Large intestine (tissue), 3 donors: Measurements from ENCODE around the gene GYPE. TPM values are rescaled to one million over a fixed set of nuclear protein-coding genes. Genes with fewer than 3 reads are reported as not detected.
"Not testable (repeated sequence)": the region's sequence is repeated elsewhere in the genome, so short reads cannot be mapped to it uniquely, and the experiment has no call there.

Experiments used
- DNase-seq, 2 donors: peaks; one replicate each; pipeline versions ENCODE4 v3.0.0 to v3.0.0-alpha.2; 2013
- H3K27ac ChIP-seq: one replicate; pipeline ENCODE4 v1.5.1; 2013; ENCODE audit warnings: low read length
- H3K27me3 ChIP-seq: 2 replicates; pipeline ENCODE4 v1.6.1; 2013; ENCODE audit warnings: low read length; ENCODE audit not compliant: control insufficient read depth, insufficient read depth
- H3K36me3 ChIP-seq: 2 replicates; pipeline ENCODE4 v1.6.1; 2013; ENCODE audit warnings: low read length; ENCODE audit not compliant: control insufficient read depth, insufficient read depth
- H3K4me1 ChIP-seq: one replicate; pipeline ENCODE4 v1.6.1; 2013; ENCODE audit warnings: low read length; ENCODE audit not compliant: control insufficient read depth, insufficient read depth
- H3K4me3 ChIP-seq: one replicate; pipeline ENCODE4 v1.5.1; 2013; ENCODE audit warnings: low read length
- H3K9me3 ChIP-seq: one replicate; pipeline ENCODE4 v1.6.1; 2013; ENCODE audit warnings: mild to moderate bottlenecking, low read depth, low read length, moderate library complexity; ENCODE audit not compliant: control insufficient read depth
- WGBS: methylation state at CpG from one replicate; pipeline ENCODE4 v1.1.5; 2013; ENCODE audit warnings: low lambda C conversion rate; ENCODE audit not compliant: insufficient coverage; 5-methylcytosine and 5-hydroxymethylcytosine counted together
- polyA plus RNA-seq: library from polyadenylated mRNA; unstranded; fragments of 120-200 nt; gene quantifications from one replicate; pipeline ENCODE4 v1.2.1, GENCODE V29; 2013

GYPE gene
- polyA plus RNA-seq, 1 donor: 0.70 TPM

- H3K36me3 ChIP-seq, H3K9me3 ChIP-seq, H3K27ac ChIP-seq, H3K4me1 ChIP-seq, H3K27me3 ChIP-seq: not testable (repeated sequence)
- 0% methylated on average over 1 of the region's 59 CpGs for WGBS
- peak; percentile 1 to 20 for DNase-seq
- H3K4me3 ChIP-seq: peak overlapping the region; percentile 13
These were observed 6.4 kb upstream of the GYPE start for GRCh38 chr4:143911528-143912417.

- not testable (repeated sequence) for H3K4me1 ChIP-seq, DNase-seq, H3K27me3 ChIP-seq, H3K4me3 ChIP-seq, H3K36me3 ChIP-seq, H3K9me3 ChIP-seq, H3K27ac ChIP-seq
- 70% methylated on average over 2 of the region's 2 CpGs for WGBS
These were observed 5.5 kb upstream of the GYPE start for GRCh38 chr4:143910906-143911305.

DNA sequence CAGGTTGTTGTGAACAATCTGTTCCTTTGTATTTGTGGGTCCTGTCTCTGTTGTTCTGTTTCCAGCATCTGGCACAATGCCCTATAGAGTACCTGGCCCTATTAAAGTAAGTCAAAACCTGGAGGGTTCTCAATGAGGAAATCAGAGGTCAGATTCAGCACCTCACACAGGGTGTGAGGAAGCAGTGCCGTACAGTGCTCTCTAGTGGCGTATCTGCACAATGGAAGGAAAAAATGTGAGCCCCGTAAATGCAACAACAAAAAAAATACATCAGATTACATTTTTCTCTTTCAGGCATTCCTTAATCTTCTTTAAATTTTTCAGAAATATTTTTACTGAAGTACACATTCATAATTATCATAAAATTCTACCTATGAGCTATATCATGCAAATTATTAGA, 2.5 kb upstream of the GYPE start:
- WGBS: 17% methylated on average over 1 of the region's 3 CpGs
- not testable (repeated sequence) for H3K27ac ChIP-seq, H3K36me3 ChIP-seq, H3K27me3 ChIP-seq, H3K9me3 ChIP-seq, H3K4me1 ChIP-seq, H3K4me3 ChIP-seq
- DNase-seq: peak in 1 of 2 donors; percentile 3

GRCh38 chr4:143904431-143904830, 928 bp downstream of the GYPE start:
- not testable (repeated sequence) for H3K27ac ChIP-seq, DNase-seq, H3K27me3 ChIP-seq, H3K4me1 ChIP-seq, H3K9me3 ChIP-seq, H3K36me3 ChIP-seq, H3K4me3 ChIP-seq

- not testable (repeated sequence) for H3K4me1 ChIP-seq, DNase-seq, H3K4me3 ChIP-seq, H3K27ac ChIP-seq, H3K27me3 ChIP-seq, H3K36me3 ChIP-seq, H3K9me3 ChIP-seq
- WGBS: no CpG with 5 or more reads among the region's 4 CpGs
These were observed 15.0 kb downstream of the GYPE start for GRCh38 chr4:143890323-143890722.

- not testable (repeated sequence) for H3K36me3 ChIP-seq, H3K9me3 ChIP-seq, H3K27ac ChIP-seq, H3K4me1 ChIP-seq, DNase-seq, H3K27me3 ChIP-seq, H3K4me3 ChIP-seq
- no CpG with 5 or more reads among the region's 3 CpGs for WGBS
These were observed 17.2 kb downstream of the GYPE start for GRCh38 chr4:143888189-143888588.

- H3K4me1 ChIP-seq, DNase-seq, H3K27ac ChIP-seq, H3K36me3 ChIP-seq, H3K9me3 ChIP-seq, H3K4me3 ChIP-seq, H3K27me3 ChIP-seq: not testable (repeated sequence)
These were observed 20.4 kb downstream of the GYPE start for GRCh38 chr4:143884965-143885364.

GRCh38 chr4:143883529-143883928, 21.8 kb downstream of the GYPE start:
- Histone ChIP-seq H3K4me1 (no peaks in the 10 kb centered on the region), H3K27ac (no peak overlapping the region), H3K9me3 (no peaks in the 10 kb centered on the region), H3K4me3 (no peak overlapping the region), H3K36me3 (no peaks in the 10 kb centered on the region), H3K27me3 (no peaks in the 10 kb centered on the region)
- DNase-seq: no peak

DNA sequence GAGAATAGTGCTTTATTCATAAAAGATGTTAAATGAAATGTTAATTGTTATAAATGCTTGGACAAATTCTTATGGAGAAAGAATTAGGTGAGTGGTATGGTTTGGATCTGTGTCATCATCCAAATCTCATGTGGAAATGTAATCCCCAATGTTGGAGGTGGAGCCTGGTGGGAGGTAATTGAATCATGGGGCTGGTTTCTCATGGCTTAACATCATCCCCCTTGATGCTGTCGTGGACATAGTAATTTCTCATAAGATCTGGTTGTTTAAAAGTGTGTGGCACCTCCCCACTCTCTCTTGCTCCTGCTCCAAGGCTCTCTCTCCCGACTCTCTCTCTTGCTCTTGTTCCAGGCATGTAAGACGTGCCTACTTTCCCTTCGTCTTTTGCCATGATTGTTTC, 22.5 kb downstream of the GYPE start:
- Histone ChIP-seq H3K27ac (no peak overlapping the region), H3K4me3 (no peak overlapping the region), H3K4me1 (no peaks in the 10 kb centered on the region), H3K27me3 (no peaks in the 10 kb centered on the region), H3K36me3 (no peaks in the 10 kb centered on the region), H3K9me3 (no peaks in the 10 kb centered on the region)
- no CpG with 5 or more reads among the region's 4 CpGs for WGBS
- DNase-seq: no peak

GRCh38 chr4:143879561-143879960, 25.8 kb downstream of the GYPE start:
- DNase-seq, H3K36me3 ChIP-seq, H3K4me3 ChIP-seq, H3K27ac ChIP-seq, H3K4me1 ChIP-seq, H3K27me3 ChIP-seq, H3K9me3 ChIP-seq: not testable (repeated sequence)
- no CpG with 5 or more reads among the region's 2 CpGs for WGBS

- not testable (repeated sequence) for H3K27ac ChIP-seq
These were observed 30.0 kb downstream of the GYPE start for GRCh38 chr4:143875357-143875756.

More at GRCh38 chr4:143875357-143875756, 30.0 kb downstream of the GYPE start:
- not testable (repeated sequence) for H3K36me3 ChIP-seq, H3K27me3 ChIP-seq, H3K9me3 ChIP-seq, H3K4me3 ChIP-seq, DNase-seq, H3K4me1 ChIP-seq
- no CpG with 5 or more reads among the region's 2 CpGs for WGBS
